ENCODE results near the gene EYS.
"Not testable (repeated sequence)": the region's sequence is repeated elsewhere in the genome, so short reads cannot be mapped to it uniquely, and the experiment has no call there.

The EYS gene

GRCh38 chr6:63862486-63863198, 1844.4 kb downstream of the EYS start:
- no peak for DNase-seq

GRCh38 chr6:63859528-63859927, 1847.5 kb downstream of the EYS start:
- DNase-seq = no peak

GRCh38 chr6:63858691-63859090, 1848.3 kb downstream of the EYS start:
- no peak for DNase-seq

- DNase-seq = no peak
Measured at GRCh38 chr6:63856271-63856670, 1850.8 kb downstream of the EYS start.

GRCh38 chr6:63844287-63844686, 1862.7 kb downstream of the EYS start:
- no peak for DNase-seq

- no peak for DNase-seq
Measured at GRCh38 chr6:63839485-63839884, 1867.5 kb downstream of the EYS start.

- not testable (repeated sequence) for DNase-seq
Measured at GRCh38 chr6:63828678-63829077, 1878.3 kb downstream of the EYS start.

GRCh38 chr6:63824722-63825121, 1882.3 kb downstream of the EYS start:
- DNase-seq = no peak

- no peak for DNase-seq
Measured at GRCh38 chr6:63821442-63821841, 1885.6 kb downstream of the EYS start.

- DNase-seq = no peak
Measured at GRCh38 chr6:63819831-63820230, 1887.2 kb downstream of the EYS start.

GRCh38 chr6:63817492-63818050, 1889.5 kb downstream of the EYS start:
- DNase-seq = no peak

GRCh38 chr6:63816982-63817436, 1890.0 kb downstream of the EYS start:
- DNase-seq = peak in 1 of 2 experiments; percentile 26

GRCh38 chr6:63816401-63816981, 1890.5 kb downstream of the EYS start:
- no peak for DNase-seq

- peak in 1 of 2 experiments; percentile 16 for DNase-seq
Measured at GRCh38 chr6:63814459-63814858, 1892.6 kb downstream of the EYS start.

- no peak for DNase-seq
Measured at GRCh38 chr6:63813566-63814120, 1893.4 kb downstream of the EYS start.

GRCh38 chr6:63808576-63808975, 1898.5 kb downstream of the EYS start:
- no peak for DNase-seq

GRCh38 chr6:63807056-63807455, 1900.0 kb downstream of the EYS start:
- DNase-seq = peak in 1 of 2 experiments; percentile 20

- no peak for DNase-seq
Measured at GRCh38 chr6:63806573-63806913, 1900.5 kb downstream of the EYS start.

- peak; percentile 37 to 85 for DNase-seq
Measured at GRCh38 chr6:63805808-63806572, 1901.0 kb downstream of the EYS start.

- no peak for DNase-seq
Measured at GRCh38 chr6:63805345-63805744, 1901.7 kb downstream of the EYS start.

GRCh38 chr6:63804381-63804956, 1902.6 kb downstream of the EYS start:
- DNase-seq = peak; percentile 53 to 82

- no peak for DNase-seq
Measured at GRCh38 chr6:63803371-63803770, 1903.7 kb downstream of the EYS start.

Measured in SW 1271 (cell line).